Spleen (tissue), 11 donors: ENCODE measurements around the gene INS. TPM values are rescaled to one million over a fixed set of nuclear protein-coding genes. Genes with fewer than 3 reads are reported as not detected.

Experiments
- DNase-seq: peaks from one replicate; pipeline ENCODE4 v3.0.0-alpha.2; 2020
- H3K27ac ChIP-seq, 8 donors: fragments of 200-600 bp; sonication (generic) in 7 of 8; 1 replicate in 4 of 8; 2 replicates in 4 of 8; pipeline versions ENCODE4 v1.5.0 to v1.8.0; 2016 to 2021; ENCODE audit warnings: inconsistent platforms in 4 of 8, mild to moderate bottlenecking in 4 of 8, moderate library complexity in 1 of 8
- H3K27me3 ChIP-seq, 7 donors: fragments of 200-600 bp; sonication (generic) in 6 of 7; replicated peaks in 1 of 7; 1 replicate in 4 of 7; 2 replicates in 3 of 7; pipeline versions ENCODE4 v1.5.0 to v1.8.0; 2016 to 2021; ENCODE audit warnings: inconsistent platforms in 3 of 7, mild to moderate bottlenecking in 1 of 7
- H3K36me3 ChIP-seq, 6 donors: fragments of 200-600 bp; sonication (generic) in 5 of 6; 1 replicate in 4 of 6; 2 replicates in 2 of 6; pipeline versions ENCODE4 v1.5.0 to v1.8.0; 2016 to 2021; ENCODE audit warnings: inconsistent platforms in 2 of 6
- H3K4me1 ChIP-seq, 6 donors: fragments of 200-600 bp; sonication (generic) in 5 of 6; 1 replicate in 3 of 6; 2 replicates in 3 of 6; pipeline versions ENCODE4 v1.5.0 to v1.8.0; 2016 to 2021; ENCODE audit warnings: inconsistent platforms in 3 of 6
- H3K4me3 ChIP-seq, 8 donors: fragments of 200-600 bp; sonication (generic) in 7 of 8; 1 replicate in 4 of 8; 2 replicates in 4 of 8; pipeline versions ENCODE4 v1.5.0 to v1.8.0; 2016 to 2021; ENCODE audit warnings: inconsistent platforms in 4 of 8, mild to moderate bottlenecking in 4 of 8, moderate library complexity in 2 of 8
- H3K9me3 ChIP-seq, 8 donors: fragments of 200-600 bp; sonication (generic) in 7 of 8; 1 replicate in 4 of 8; 2 replicates in 4 of 8; pipeline versions ENCODE4 v1.5.0 to v1.8.0; 2016 to 2021; ENCODE audit warnings: inconsistent platforms in 4 of 8
- POLR2A ChIP-seq, 3 donors: fragments of 450-650 bp; IDR thresholded peaks; one replicate each; pipeline ENCODE4 v1.5.1; 2017; ENCODE audit warnings: antibody characterized with exemption in 3 of 3, mild to moderate bottlenecking in 1 of 3
- POLR2AphosphoS5 ChIP-seq, 3 donors: sonication (generic); formaldehyde crosslinking; IDR thresholded peaks; one replicate each; pipeline ENCODE4 v1.5.1; 2017; ENCODE audit warnings: antibody characterized with exemption in 3 of 3
- WGBS, 5 donors: extraction: QIAGEN DNeasy Blood & Tissue Kit in 3 of 5; methylation state at CpG; one replicate each; pipeline versions ENCODE4 v1.1.5 to v1.1.7; 2013 to 2018; 5-methylcytosine and 5-hydroxymethylcytosine counted together
- intact Hi-C: fragments of 100-400 bp; cut with DNase I; formaldehyde crosslinking; loops from one replicate; pipeline ENCODE4 v1.15.0; 2023; ENCODE audit warnings: low total_unique reads
- polyA plus RNA-seq, 3 donors: library from polyadenylated mRNA; stranded (reverse); fragments of 200-250 nt; gene quantifications; one replicate each; pipeline ENCODE4 v1.2.1, GENCODE V29; 2013
- total RNA-seq, 7 donors: library from RNA; depleted of rRNA in 3 of 7; stranded (reverse); fragments of >200 nt in 3 of 7; fragmentation: NEBNext Ultra II Directional in 4 of 7; extraction: Animal tissue kit (Norgen Biotek cat#: 25700) in 4 of 7; gene quantifications; one replicate each; pipeline versions ENCODE4 v1.1.0 to v1.2.1, GENCODE V29; 2016 to 2021
- TF ChIP-seq, protein P1 (sequence below), 11 experiments: fragments of 200-600 bp in 7 of 11; fragments of 450-650 bp in 4 of 11; sonication (generic) in 4 of 11; IDR thresholded peaks in 8 of 11; conservative IDR thresholded peaks in 3 of 11; 1 replicate in 7 of 11; 2 replicates in 4 of 11; pipeline versions ENCODE4 v1.4.0 to v1.8.0; 2016 to 2021; ENCODE audit warnings: antibody characterized with exemption in 11 of 11, inconsistent platforms in 4 of 11, mild to moderate bottlenecking in 1 of 11
- donor health status: healthy with polysubstance abuse.
- donor health status: DM: no; HTN: no; CAD: no; lungs with moderate emphysema.
- donor health status: DM: no; HTN: no; CAD: no.
- donor health status: Bipolar disorder and iron deficiency.
- donor health status: healthy.
- donor health status: DM: no; HTN: no; CAD: no.
- donor health status: DM: yes; HTN: yes; CAD: no.

Gene INS
- total and polyA plus RNA-seq, 10 donors = 1.3 to 2.4 (median 1.5) TPM; not detected in 5

DNA sequence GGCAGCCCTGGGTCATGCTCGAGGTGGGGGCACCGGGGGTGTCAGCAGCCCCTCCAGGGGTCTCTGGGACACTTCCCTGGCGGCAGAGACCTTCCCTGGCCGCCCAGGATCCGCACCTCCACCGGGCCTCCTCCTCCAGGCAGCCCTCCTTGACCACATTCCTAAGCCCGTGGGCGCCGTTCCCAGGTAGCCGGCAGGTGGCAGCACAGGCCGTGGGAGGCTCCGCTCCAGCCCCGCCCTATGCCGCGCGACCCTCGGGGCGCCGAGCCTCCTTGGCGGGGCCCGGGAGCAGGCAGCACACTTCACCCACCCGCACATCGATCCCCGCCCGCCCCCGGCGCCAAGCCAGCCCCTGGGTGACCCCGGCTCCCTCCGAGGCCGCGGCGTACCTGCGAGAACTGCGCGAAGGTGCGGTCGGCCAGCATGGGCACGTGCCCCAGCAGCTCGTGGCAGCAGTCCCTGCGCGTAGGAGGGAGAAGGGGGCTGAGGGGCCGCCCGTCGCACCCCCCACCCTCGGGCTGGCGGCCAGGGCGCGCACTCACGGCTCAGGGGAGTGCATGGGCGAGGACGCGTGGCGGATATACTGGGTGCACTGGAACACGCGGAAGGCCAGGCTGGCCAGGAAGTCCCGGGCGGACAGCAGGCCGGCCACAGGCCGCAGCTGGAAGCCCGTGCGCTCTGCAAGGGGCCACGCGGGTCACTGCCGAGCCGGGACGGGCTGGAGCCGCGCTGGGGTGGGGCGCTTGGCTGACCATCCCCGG is 5.3 kb upstream of the INS start:
- Histone ChIP-seq H3K9me3 (no peaks in the 10 kb centered on the region), H3K4me1 (peaks cover 4 to 15% (median 11%) of the 10 kb centered on the region in 6 donors), H3K27ac (peak overlapping the region in 3 of 8 donors; percentile 9 to 28 (median 14)), H3K4me3 (peak overlapping the region in 4 of 8 donors; percentile 7 to 51 (median 18)), H3K36me3 (no peaks in the 10 kb centered on the region), H3K27me3 (peaks cover 0 to 91% (median 12%) of the 10 kb centered on the region in 7 donors)
- no peak for DNase-seq
- intact Hi-C loops = no loop called here
- WGBS, 5 donors = 9 to 16% (median 13%) methylated on average over 18 to 70 of the region's 70 CpGs
- TF ChIP-seq POLR2AphosphoS5 (IDR thresholded peaks at IDR 0.05) (peak in 2 of 3 donors; percentile 37 to 45), POLR2A (IDR thresholded peaks at IDR 0.05) (no peak)
- TF ChIP-seq, protein P1, sequence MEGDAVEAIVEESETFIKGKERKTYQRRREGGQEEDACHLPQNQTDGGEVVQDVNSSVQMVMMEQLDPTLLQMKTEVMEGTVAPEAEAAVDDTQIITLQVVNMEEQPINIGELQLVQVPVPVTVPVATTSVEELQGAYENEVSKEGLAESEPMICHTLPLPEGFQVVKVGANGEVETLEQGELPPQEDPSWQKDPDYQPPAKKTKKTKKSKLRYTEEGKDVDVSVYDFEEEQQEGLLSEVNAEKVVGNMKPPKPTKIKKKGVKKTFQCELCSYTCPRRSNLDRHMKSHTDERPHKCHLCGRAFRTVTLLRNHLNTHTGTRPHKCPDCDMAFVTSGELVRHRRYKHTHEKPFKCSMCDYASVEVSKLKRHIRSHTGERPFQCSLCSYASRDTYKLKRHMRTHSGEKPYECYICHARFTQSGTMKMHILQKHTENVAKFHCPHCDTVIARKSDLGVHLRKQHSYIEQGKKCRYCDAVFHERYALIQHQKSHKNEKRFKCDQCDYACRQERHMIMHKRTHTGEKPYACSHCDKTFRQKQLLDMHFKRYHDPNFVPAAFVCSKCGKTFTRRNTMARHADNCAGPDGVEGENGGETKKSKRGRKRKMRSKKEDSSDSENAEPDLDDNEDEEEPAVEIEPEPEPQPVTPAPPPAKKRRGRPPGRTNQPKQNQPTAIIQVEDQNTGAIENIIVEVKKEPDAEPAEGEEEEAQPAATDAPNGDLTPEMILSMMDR (IDR thresholded peaks at IDR 0.05 in 8 of 11, conservative IDR thresholded peaks at IDR 0.05 in 3 of 11) = peak in 10 of 11 experiments; percentile 37 to 75 (median 62)

DNA sequence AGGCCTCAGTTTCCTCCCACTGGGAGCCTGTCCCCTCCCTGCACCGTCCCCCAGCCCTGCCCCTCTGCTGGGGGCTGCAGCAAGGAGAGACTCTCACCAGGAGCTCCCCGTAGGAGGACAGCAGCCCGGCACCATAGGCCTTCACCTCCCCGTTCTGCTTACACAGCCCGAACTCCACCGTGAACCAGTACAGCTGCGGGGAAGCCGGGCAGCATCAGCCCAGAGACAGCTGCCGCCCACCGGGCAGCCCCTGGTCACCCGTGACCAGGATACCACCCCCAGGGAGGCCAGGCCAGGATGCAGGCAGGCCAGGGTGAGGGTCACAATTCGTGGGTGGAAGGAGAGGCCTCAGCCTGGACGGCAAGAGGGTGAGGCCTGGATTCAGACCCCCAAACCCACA is 4.6 kb upstream of the INS start:
- DNase-seq = no peak
- intact Hi-C loops = no loop called here
- WGBS, 5 donors = 78 to 89% (median 82%) methylated on average over 6 to 13 of the region's 13 CpGs
- peaks cover 4 to 15% (median 11%) of the 10 kb centered on the region in 6 donors for H3K4me1 ChIP-seq
- no peaks in the 10 kb centered on the region for H3K9me3 ChIP-seq
- H3K36me3 ChIP-seq = no peaks in the 10 kb centered on the region
- no peak overlapping the region for H3K27ac ChIP-seq
- peaks cover 0 to 96% (median 12%) of the 10 kb centered on the region in 7 donors for H3K27me3 ChIP-seq
- no peak for TF ChIP-seq POLR2A (IDR thresholded peaks at IDR 0.05)
- TF ChIP-seq POLR2AphosphoS5 (IDR thresholded peaks at IDR 0.05) = no peak
- no peak overlapping the region for H3K4me3 ChIP-seq

DNA sequence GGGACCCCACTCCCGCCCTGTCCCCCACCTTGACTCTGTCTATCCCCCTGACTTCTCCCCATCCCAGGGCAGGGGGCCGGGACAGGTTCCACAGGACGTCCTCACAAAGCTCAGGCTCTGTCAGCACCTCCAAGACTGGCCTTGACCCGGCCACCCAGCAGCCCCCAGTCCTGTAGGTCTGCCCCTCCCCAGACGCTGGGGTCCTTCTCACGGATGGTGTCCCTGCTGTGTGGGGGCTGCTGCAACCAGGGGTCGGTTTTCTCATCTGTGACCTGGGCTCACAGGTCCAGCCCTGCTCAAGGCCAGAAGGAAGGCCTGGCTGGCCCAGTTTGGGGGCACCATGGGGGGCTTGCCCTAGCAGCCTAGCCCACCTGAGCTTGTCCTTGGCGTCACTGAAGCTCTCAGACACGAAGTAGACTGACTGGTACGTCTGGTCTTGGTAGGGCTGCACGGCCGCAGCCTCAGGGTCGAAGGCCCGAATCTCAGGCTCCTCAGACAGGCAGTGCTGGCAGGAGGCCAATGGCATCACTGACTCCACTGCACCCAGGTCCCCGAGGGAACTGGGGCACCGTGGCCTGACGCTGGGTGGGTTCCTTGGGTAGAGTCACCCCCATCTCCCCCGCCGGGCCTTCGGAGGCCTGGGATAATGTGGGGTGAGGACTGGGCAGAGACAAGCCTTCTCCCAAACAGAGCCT is 4.0 kb upstream of the INS start:
- TF ChIP-seq, protein P1 (IDR thresholded peaks at IDR 0.05 in 8 of 11, conservative IDR thresholded peaks at IDR 0.05 in 3 of 11) = no peak
- TF ChIP-seq POLR2A (IDR thresholded peaks at IDR 0.05) (no peak), POLR2AphosphoS5 (IDR thresholded peaks at IDR 0.05) (no peak)
- H3K27me3 ChIP-seq = peaks cover 0 to 96% (median 12%) of the 10 kb centered on the region in 7 donors
- intact Hi-C loops = no loop called here
- H3K27ac ChIP-seq = no peak overlapping the region
- 75 to 89% (median 82%) methylated on average over 8 to 20 of the region's 20 CpGs for WGBS, 5 donors
- no peaks in the 10 kb centered on the region for H3K36me3 ChIP-seq
- H3K4me1 ChIP-seq = peaks cover 4 to 15% (median 11%) of the 10 kb centered on the region in 6 donors
- no peak overlapping the region for H3K4me3 ChIP-seq
- no peaks in the 10 kb centered on the region for H3K9me3 ChIP-seq
- no peak for DNase-seq

DNA sequence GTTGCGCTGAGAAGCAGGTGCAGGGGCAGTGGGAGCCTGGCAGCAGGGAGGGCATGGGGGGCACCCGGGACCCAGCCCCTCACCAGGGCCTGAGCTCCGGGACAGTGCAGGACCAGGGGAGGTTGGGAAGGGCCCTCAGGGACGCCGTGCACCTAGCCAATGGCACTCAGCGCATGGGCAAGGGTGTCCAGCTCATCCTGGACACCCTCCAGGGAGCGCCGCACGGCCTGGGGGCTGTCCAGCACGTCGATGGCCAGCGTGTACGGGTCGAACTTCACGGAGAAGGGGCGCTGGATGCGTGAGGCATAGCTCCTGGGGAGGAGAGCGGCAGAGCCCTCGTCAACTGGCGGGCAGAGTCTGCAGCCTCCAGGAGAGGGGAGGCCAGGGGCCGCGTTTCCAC is 3.1 kb upstream of the INS start:
- H3K4me1 ChIP-seq = peaks cover 4 to 15% (median 11%) of the 10 kb centered on the region in 6 donors
- TF ChIP-seq POLR2AphosphoS5 (IDR thresholded peaks at IDR 0.05) (no peak), POLR2A (IDR thresholded peaks at IDR 0.05) (no peak)
- TF ChIP-seq, protein P1 (IDR thresholded peaks at IDR 0.05 in 8 of 11, conservative IDR thresholded peaks at IDR 0.05 in 3 of 11) = no peak
- no peak overlapping the region for H3K27ac ChIP-seq
- H3K9me3 ChIP-seq = no peaks in the 10 kb centered on the region
- no peak for DNase-seq
- WGBS, 5 donors = 85 to 90% (median 88%) methylated on average over 17 to 22 of the region's 22 CpGs
- intact Hi-C loops = no loop called here
- no peak overlapping the region for H3K4me3 ChIP-seq
- peaks cover 0 to 92% (median 12%) of the 10 kb centered on the region in 7 donors for H3K27me3 ChIP-seq
- H3K36me3 ChIP-seq = no peaks in the 10 kb centered on the region
